ENCODE results near the gene C8G.

The C8G gene

DNA sequence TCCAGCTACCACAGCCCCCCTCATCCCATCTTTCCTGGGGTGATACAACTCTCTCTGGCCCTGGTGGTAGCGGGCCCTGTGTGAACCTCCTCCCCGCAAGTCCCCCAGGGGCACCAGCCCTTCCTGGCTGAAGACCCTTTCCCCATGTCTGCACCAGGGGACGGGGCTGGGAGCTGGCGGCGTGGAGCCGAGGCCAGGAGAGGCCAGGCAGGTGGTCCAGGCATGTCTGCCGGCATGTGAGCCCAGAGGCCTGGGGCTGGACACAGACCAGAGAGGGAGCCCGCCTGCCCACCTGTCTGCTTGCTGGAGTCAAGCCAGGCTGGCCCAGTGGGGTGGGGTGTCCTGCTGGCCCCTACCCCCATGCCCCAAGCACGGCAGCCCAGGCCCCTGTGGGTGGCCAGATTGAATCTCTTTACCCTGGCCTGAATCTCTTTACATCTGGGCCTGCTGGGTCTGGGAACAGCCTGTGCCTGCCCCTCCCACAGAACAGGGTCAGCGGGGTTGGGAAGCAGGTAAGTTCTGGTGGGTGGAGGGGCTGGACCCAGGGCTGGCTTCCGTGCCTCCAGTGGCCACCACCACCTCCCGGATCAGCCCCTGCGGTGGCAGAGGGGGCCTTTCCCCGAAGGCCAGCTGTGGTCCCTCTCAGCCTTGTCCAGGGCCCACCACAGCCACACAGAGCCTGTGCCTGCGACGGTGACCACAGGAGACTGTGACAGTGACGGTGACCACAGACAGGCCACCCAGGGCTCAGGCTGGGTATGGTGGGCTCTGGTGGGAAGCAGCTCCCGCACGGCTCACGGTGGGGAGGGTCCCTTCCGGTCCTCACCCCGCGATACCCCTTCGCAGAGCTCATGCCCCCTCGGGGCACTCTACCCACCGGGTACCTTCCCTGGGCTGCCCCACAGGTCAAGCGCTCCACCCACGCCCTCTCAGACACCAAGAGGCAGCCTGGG is 14.1 kb downstream of the C8G start:
- H3K9me3 ChIP-seq (ENCODE audit: control insufficient read depth, insufficient read depth, low read length): no peaks in the 10 kb centered on the region
- no peak overlapping the region for H3K4me3 ChIP-seq (ENCODE audit: low read depth, low read length)
- no peaks in the 10 kb centered on the region for H3K27me3 ChIP-seq (ENCODE audit: control insufficient read depth, insufficient read depth, low read length)
- H3K9ac ChIP-seq (ENCODE audit: low read depth, low read length): no peak overlapping the region
- H3K4me1 ChIP-seq (ENCODE audit: control insufficient read depth, insufficient read depth, low read length): no peaks in the 10 kb centered on the region
- no peaks in the 10 kb centered on the region for H3K36me3 ChIP-seq (ENCODE audit: control insufficient read depth, insufficient read depth, low read length)

DNA sequence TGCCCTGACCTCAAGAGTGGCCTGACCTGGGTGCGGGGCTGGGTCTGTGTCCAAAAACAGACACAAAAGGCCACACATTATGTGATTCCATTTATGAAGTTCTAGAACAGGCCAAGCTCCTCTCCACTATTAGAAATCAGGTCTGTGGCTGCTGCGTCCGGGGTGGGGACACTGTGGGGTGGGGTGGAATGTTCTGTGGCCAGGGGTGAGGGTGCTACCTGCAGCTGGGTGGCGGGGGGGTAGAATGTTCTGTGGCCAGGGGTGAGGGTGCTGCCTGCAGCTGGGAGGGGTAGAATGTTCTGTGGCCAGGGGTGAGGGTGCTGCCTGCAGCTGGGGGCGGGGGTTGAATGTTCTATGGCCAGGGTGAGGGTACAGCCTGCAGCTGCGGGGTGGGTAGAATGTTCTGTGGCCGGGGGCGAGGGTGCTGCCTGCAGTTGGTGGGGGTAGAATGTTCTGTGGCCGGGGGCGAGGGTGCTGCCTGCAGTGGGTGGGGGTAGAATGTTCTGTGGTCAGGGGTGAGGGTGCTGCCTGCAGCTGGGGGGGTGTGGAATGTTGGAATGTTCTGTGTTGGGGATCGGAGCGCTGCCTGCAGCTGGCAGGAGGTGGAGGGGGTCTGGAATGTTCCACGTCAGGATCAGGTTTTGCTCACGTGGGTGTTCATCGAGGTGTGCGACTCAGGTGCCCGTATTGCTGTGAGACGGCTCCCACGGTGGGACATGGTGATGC is 15.3 kb downstream of the C8G start:
- Histone ChIP-seq H3K27me3 (ENCODE audit: control insufficient read depth, insufficient read depth, low read length) (no peaks in the 10 kb centered on the region), H3K4me1 (ENCODE audit: control insufficient read depth, insufficient read depth, low read length) (no peaks in the 10 kb centered on the region), H3K4me3 (ENCODE audit: low read depth, low read length) (no peak overlapping the region), H3K9ac (ENCODE audit: low read depth, low read length) (no peak overlapping the region), H3K36me3 (ENCODE audit: control insufficient read depth, insufficient read depth, low read length) (no peaks in the 10 kb centered on the region), H3K9me3 (ENCODE audit: control insufficient read depth, insufficient read depth, low read length) (no peaks in the 10 kb centered on the region)

DNA sequence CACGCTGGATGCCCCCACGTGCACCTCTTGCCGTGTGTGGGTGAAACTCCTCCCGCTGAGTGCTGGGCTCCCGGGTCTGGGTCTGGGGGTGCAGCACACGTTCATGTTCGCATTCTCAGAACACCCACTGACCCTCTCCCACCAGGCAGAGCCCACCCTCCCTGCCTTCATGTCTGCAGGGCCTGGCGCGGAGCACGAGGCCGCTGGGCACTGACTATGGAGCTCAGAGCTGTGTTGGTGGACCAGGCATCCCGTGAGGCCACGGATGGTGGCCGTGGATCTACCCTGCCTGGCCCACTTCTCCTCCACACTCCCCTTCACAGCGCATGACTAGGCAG is 15.9 kb downstream of the C8G start:
- H3K4me3 ChIP-seq (ENCODE audit: low read depth, low read length): no peak overlapping the region
- no peak overlapping the region for H3K9ac ChIP-seq (ENCODE audit: low read depth, low read length)

DNA sequence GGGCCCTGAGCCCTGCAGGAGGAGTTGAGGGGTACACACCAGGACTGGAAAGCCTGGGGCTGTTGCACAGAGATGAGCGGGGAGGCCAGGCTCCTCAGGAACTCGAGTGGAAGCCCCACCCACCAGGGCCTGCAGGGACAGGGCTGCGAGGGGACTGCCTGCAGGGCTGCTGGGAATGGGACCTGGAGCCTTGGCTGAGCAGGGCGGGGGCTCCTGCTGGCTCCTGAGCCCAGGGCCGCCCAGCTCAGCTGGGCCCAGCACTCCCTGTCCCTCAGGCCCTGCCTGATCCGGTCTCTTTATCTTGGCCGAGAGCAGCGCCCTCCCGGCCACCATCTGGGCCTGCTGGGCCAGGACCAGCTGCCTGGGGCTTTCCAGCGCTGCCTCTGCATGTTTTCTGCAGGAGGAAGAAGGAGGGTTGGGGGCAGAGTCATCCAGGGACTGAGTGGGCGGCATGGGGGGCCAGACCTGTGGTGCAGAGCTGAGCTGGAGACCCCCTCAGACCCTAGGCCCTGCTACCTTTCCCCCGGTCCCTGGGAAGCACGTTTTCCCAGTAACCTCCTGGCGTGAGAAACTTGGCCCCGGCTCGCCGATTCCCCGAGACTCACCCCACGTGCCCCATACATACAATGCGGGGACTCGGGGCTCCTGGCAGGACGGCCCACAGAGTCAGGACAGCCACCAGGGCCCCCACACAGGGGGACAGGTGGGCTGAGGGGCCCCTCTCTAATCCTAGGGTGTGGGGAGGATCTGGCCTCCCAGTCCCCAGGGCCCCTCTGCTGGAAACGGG is 16.4 kb downstream of the C8G start:
- peaks cover 7% of the 10 kb centered on the region for H3K4me1 ChIP-seq (ENCODE audit: control insufficient read depth, insufficient read depth, low read length)
- H3K9me3 ChIP-seq (ENCODE audit: control insufficient read depth, insufficient read depth, low read length): no peaks in the 10 kb centered on the region
- H3K27me3 ChIP-seq (ENCODE audit: control insufficient read depth, insufficient read depth, low read length): no peaks in the 10 kb centered on the region
- no peak overlapping the region for H3K4me3 ChIP-seq (ENCODE audit: low read depth, low read length)
- H3K36me3 ChIP-seq (ENCODE audit: control insufficient read depth, insufficient read depth, low read length): no peaks in the 10 kb centered on the region
- H3K9ac ChIP-seq (ENCODE audit: low read depth, low read length): no peak overlapping the region

More for the DNA sequence above, 15.9 kb downstream of the C8G start:
- no peaks in the 10 kb centered on the region for H3K36me3 ChIP-seq (ENCODE audit: control insufficient read depth, insufficient read depth, low read length)
- H3K9me3 ChIP-seq (ENCODE audit: control insufficient read depth, insufficient read depth, low read length): no peaks in the 10 kb centered on the region
- H3K27me3 ChIP-seq (ENCODE audit: control insufficient read depth, insufficient read depth, low read length): no peaks in the 10 kb centered on the region
- H3K4me1 ChIP-seq (ENCODE audit: control insufficient read depth, insufficient read depth, low read length): peaks cover 3% of the 10 kb centered on the region

DNA sequence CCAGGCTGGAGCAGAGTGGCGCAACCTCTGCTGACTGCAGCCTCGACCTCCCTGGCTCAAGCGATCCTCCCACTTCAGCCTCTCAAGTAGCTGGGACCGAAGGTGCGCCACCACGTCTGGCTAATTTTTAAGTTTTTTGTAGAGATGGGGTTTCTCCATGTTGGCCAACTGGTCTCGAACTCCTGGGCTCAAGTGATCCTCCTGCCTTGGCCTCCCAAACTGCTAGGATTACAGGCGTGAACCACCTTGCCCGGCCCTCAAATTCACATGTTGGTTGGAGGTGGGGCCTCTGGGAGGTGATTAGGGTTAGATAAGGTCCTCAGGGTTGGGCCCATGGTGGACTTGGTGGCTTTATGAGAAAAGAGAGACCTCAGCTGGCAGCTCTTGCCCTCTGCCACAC is 17.1 kb downstream of the C8G start:
- Histone ChIP-seq H3K27me3 (ENCODE audit: control insufficient read depth, insufficient read depth, low read length) (no peaks in the 10 kb centered on the region), H3K9ac (ENCODE audit: low read depth, low read length) (no peak overlapping the region), H3K4me3 (ENCODE audit: low read depth, low read length) (no peak overlapping the region), H3K4me1 (ENCODE audit: control insufficient read depth, insufficient read depth, low read length) (peaks cover 7% of the 10 kb centered on the region), H3K36me3 (ENCODE audit: control insufficient read depth, insufficient read depth, low read length) (no peaks in the 10 kb centered on the region), H3K9me3 (ENCODE audit: control insufficient read depth, insufficient read depth, low read length) (no peaks in the 10 kb centered on the region)

DNA sequence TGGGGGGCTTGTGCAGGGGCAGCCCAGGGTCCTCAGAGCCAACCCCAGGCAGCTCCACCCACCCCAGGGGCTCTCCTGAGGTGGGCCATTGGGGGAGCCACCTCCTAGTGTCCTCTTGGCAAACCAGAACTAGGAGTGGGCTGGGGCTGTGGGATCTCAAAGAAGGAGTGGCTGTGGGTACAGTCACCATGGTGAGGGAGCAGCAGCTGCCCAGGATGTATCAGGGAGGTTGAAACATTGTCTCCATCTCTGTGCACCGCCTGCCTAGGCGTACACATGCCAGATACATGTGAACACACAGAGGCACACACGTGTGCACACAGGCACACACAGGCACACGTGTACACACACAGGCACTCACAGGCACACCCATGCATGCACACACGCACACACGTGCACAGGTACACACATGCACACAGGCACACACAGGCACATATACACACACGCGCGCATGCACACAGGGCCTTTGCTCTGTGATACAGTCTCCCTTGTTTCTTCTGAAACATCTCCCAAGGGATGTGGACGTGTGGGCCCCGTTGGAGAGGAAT is 17.7 kb downstream of the C8G start:
- Histone ChIP-seq H3K36me3 (ENCODE audit: control insufficient read depth, insufficient read depth, low read length) (no peaks in the 10 kb centered on the region), H3K27me3 (ENCODE audit: control insufficient read depth, insufficient read depth, low read length) (no peaks in the 10 kb centered on the region), H3K9me3 (ENCODE audit: control insufficient read depth, insufficient read depth, low read length) (no peaks in the 10 kb centered on the region), H3K9ac (ENCODE audit: low read depth, low read length) (no peak overlapping the region), H3K4me3 (ENCODE audit: low read depth, low read length) (no peak overlapping the region), H3K4me1 (ENCODE audit: control insufficient read depth, insufficient read depth, low read length) (peaks cover 7% of the 10 kb centered on the region)

DNA sequence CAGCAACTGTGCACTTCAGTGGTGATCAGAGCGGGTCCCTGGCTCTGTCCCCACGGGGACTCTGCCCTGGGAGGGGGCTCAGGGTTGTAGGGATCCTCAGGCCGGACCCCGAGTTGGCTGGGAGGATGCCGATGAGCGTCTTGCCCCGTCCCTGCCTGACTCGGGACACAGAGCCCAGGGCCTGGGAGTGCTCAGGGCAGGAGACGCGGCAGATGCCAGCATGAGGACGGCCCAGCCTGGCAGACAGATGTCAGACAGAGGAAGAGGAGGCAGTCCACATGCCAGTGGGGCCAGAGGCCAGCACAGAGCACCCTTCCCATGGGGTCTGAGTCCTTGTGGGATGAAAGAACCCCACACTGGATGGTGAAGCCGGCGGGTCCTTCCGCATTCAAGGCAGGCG is 18.3 kb downstream of the C8G start:
- Histone ChIP-seq H3K4me1 (ENCODE audit: control insufficient read depth, insufficient read depth, low read length) (peaks cover 7% of the 10 kb centered on the region), H3K9ac (ENCODE audit: low read depth, low read length) (no peak overlapping the region), H3K27me3 (ENCODE audit: control insufficient read depth, insufficient read depth, low read length) (no peaks in the 10 kb centered on the region), H3K9me3 (ENCODE audit: control insufficient read depth, insufficient read depth, low read length) (no peaks in the 10 kb centered on the region), H3K36me3 (ENCODE audit: control insufficient read depth, insufficient read depth, low read length) (no peaks in the 10 kb centered on the region), H3K4me3 (ENCODE audit: low read depth, low read length) (no peak overlapping the region)

DNA sequence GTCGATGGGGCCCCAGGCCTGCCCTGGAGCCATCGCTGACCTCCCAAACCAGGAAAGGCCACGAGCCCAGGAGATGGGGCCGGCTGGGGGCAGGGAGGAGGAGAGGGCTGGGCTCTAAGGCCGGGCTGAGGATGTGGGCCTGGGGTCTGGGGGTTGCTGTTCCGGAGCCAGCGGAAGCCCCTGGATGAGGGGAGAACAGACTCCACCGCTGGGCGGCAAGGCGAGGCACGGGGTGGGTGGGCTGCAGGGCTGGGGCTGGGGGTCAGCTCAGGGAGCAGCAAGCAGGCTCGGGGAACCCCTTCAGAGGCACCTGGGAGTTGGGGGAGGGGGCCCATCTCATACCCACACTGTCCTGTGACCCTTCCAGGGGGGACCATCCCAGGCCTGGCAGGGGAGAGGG is 18.7 kb downstream of the C8G start:
- H3K4me3 ChIP-seq (ENCODE audit: low read depth, low read length): no peak overlapping the region

DNA sequence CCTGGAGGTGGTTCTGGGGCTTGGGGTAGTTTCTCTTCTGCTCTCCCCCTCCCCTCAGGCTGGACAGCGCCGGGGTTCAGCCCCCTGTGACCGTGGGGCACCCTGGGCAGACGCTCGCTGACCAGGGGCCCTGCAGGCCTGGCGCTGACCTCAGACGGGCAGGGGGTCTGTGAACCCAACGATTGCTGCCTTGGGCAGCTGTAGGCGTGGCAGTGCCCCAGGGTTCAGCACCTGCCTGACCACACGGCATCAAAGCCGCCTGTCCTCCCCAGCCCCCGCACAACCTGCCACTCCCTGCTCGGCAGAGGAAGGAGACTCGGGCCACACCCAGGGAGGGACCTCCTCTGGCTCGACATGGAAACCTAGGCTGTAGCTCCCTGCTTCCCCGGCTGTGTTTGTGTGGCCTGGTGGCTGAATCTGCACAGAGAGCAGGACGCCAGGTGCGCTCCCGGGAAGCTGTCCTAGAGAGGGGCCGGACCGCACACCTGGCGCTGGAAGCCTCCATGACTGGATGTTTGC is 19.2 kb downstream of the C8G start:
- H3K4me3 ChIP-seq (ENCODE audit: low read depth, low read length): no peak overlapping the region
- H3K27me3 ChIP-seq (ENCODE audit: control insufficient read depth, insufficient read depth, low read length): no peaks in the 10 kb centered on the region
- no peaks in the 10 kb centered on the region for H3K36me3 ChIP-seq (ENCODE audit: control insufficient read depth, insufficient read depth, low read length)
- H3K4me1 ChIP-seq (ENCODE audit: control insufficient read depth, insufficient read depth, low read length): peaks cover 7% of the 10 kb centered on the region
- no peak overlapping the region for H3K9ac ChIP-seq (ENCODE audit: low read depth, low read length)
- no peaks in the 10 kb centered on the region for H3K9me3 ChIP-seq (ENCODE audit: control insufficient read depth, insufficient read depth, low read length)

More for the DNA sequence above, 18.7 kb downstream of the C8G start:
- no peaks in the 10 kb centered on the region for H3K27me3 ChIP-seq (ENCODE audit: control insufficient read depth, insufficient read depth, low read length)
- H3K9me3 ChIP-seq (ENCODE audit: control insufficient read depth, insufficient read depth, low read length): no peaks in the 10 kb centered on the region
- peaks cover 7% of the 10 kb centered on the region for H3K4me1 ChIP-seq (ENCODE audit: control insufficient read depth, insufficient read depth, low read length)
- no peaks in the 10 kb centered on the region for H3K36me3 ChIP-seq (ENCODE audit: control insufficient read depth, insufficient read depth, low read length)
- H3K9ac ChIP-seq (ENCODE audit: low read depth, low read length): no peak overlapping the region

DNA sequence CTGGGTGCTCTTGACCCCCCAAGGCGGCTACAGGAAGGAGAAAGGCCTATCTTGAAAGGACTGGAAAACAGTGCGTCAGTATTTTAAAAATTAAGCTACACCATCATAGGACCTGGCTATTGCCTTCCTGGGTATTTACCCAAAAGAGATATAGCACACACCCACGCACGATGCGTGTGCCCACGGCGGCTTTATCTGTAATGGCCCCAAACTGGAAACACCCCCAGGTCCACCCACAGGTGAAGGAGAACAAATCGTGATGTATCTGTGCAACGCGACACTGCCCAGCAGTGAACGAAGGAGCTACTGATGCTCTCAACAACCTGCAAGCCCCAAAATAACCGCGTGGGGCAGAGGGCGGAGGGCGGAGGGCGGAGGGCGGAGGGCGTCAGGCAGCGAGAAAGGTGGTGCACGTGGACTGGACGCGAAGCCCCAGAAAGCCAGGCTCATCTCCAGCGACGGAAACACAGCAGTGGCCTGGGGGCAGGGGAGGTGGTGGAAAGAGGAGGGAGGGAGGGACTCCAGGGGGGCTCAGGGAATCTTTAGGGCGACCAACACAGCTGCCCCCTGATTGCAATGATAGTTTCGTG is 19.9 kb downstream of the C8G start:
- H3K9ac ChIP-seq (ENCODE audit: low read depth, low read length): no peak overlapping the region
- H3K9me3 ChIP-seq (ENCODE audit: control insufficient read depth, insufficient read depth, low read length): no peaks in the 10 kb centered on the region
- H3K4me1 ChIP-seq (ENCODE audit: control insufficient read depth, insufficient read depth, low read length): peaks cover 7% of the 10 kb centered on the region
- no peak overlapping the region for H3K4me3 ChIP-seq (ENCODE audit: low read depth, low read length)
- no peaks in the 10 kb centered on the region for H3K27me3 ChIP-seq (ENCODE audit: control insufficient read depth, insufficient read depth, low read length)
- no peaks in the 10 kb centered on the region for H3K36me3 ChIP-seq (ENCODE audit: control insufficient read depth, insufficient read depth, low read length)
